ACC112 (cell line): Measurements from ENCODE around the gene TREML2.

Experiments used
- H2AFZ ChIP-seq: fragments of 200-600 bp; sonication (generic); one replicate; pipeline ENCODE4 v1.6.0; 2017; ENCODE audit warnings: antibody characterized with exemption, low read length; ENCODE audit not compliant: unreplicated experiment
- H3K27ac ChIP-seq: fragments of 200-600 bp; sonication (generic); 2 replicates; pipeline ENCODE4 v1.5.1; 2014; ENCODE audit warnings: low read depth, mild to moderate bottlenecking, antibody characterized with exemption, low read length, moderate library complexity
- H3K27me3 ChIP-seq: fragments of 200-600 bp; sonication (generic); 2 replicates; pipeline ENCODE4 v1.6.1; 2014; ENCODE audit warnings: mild to moderate bottlenecking, antibody characterized with exemption, low read length, moderate library complexity, mixed read lengths; ENCODE audit not compliant: insufficient read depth
- H3K36me3 ChIP-seq: fragments of 200-600 bp; sonication (generic); 2 replicates; pipeline ENCODE4 v1.6.1; 2016; ENCODE audit warnings: mild to moderate bottlenecking, antibody characterized with exemption, low read length, moderate library complexity, mixed read lengths; ENCODE audit not compliant: insufficient read depth
- H3K4me1 ChIP-seq: fragments of 200-600 bp; sonication (generic); one replicate; pipeline ENCODE4 v1.6.1; 2016; ENCODE audit warnings: low read length, mixed read lengths; ENCODE audit not compliant: insufficient read depth, unreplicated experiment, control insufficient read depth
- H3K4me3 ChIP-seq: fragments of 200-600 bp; sonication (generic); 2 replicates; pipeline ENCODE4 v1.5.1; 2014; ENCODE audit warnings: mild to moderate bottlenecking, low read depth, low read length
- H3K79me2 ChIP-seq: fragments of 200-600 bp; sonication (generic); one replicate; pipeline ENCODE4 v1.6.0; 2016; ENCODE audit warnings: low read length; ENCODE audit not compliant: control insufficient read depth, unreplicated experiment, insufficient read depth

Gene TREML2

GRCh38 chr6:41161851-41162552, 38.9 kb downstream of the TREML2 start:
- no peak overlapping the region for H3K4me3 ChIP-seq
- H3K79me2 ChIP-seq, result no peaks in the 10 kb centered on the region
- H3K4me1 ChIP-seq, result no peaks in the 10 kb centered on the region
- H3K36me3 ChIP-seq, result no peaks in the 10 kb centered on the region
- H2AFZ ChIP-seq, result no peak overlapping the region
- no peak overlapping the region for H3K27ac ChIP-seq
- peaks cover 65% of the 10 kb centered on the region for H3K27me3 ChIP-seq

- Histone ChIP-seq H3K79me2 (no peaks in the 10 kb centered on the region), H3K4me1 (no peaks in the 10 kb centered on the region), H2AFZ (no peak overlapping the region), H3K27me3 (peaks cover 65% of the 10 kb centered on the region), H3K4me3 (no peak overlapping the region), H3K36me3 (no peaks in the 10 kb centered on the region), H3K27ac (no peak overlapping the region)
Measured at GRCh38 chr6:41161380-41161779, 39.6 kb downstream of the TREML2 start.

GRCh38 chr6:41160933-41161332, 40.0 kb downstream of the TREML2 start:
- no peaks in the 10 kb centered on the region for H3K4me1 ChIP-seq

GRCh38 chr6:41159415-41160082, 41.4 kb downstream of the TREML2 start:
- Histone ChIP-seq H3K4me1 (no peaks in the 10 kb centered on the region), H2AFZ (no peak overlapping the region), H3K27ac (no peak overlapping the region), H3K36me3 (no peaks in the 10 kb centered on the region), H3K4me3 (no peak overlapping the region), H3K27me3 (peaks cover 54% of the 10 kb centered on the region), H3K79me2 (no peaks in the 10 kb centered on the region)

More at GRCh38 chr6:41160933-41161332, 40.0 kb downstream of the TREML2 start:
- Histone ChIP-seq H3K36me3 (no peaks in the 10 kb centered on the region), H3K79me2 (no peaks in the 10 kb centered on the region), H3K27me3 (peaks cover 62% of the 10 kb centered on the region), H3K4me3 (no peak overlapping the region), H3K27ac (no peak overlapping the region), H2AFZ (no peak overlapping the region)

GRCh38 chr6:41157323-41157722, 43.6 kb downstream of the TREML2 start:
- no peaks in the 10 kb centered on the region for H3K36me3 ChIP-seq
- H3K27ac ChIP-seq, result no peak overlapping the region
- no peaks in the 10 kb centered on the region for H3K79me2 ChIP-seq
- no peak overlapping the region for H3K4me3 ChIP-seq
- H2AFZ ChIP-seq, result no peak overlapping the region
- H3K4me1 ChIP-seq, result no peaks in the 10 kb centered on the region
- peaks cover 35% of the 10 kb centered on the region for H3K27me3 ChIP-seq

GRCh38 chr6:41156771-41157170, 44.2 kb downstream of the TREML2 start:
- H3K27ac ChIP-seq, result no peak overlapping the region
- no peak overlapping the region for H3K4me3 ChIP-seq
- H3K27me3 ChIP-seq, result peaks cover 34% of the 10 kb centered on the region
- H3K4me1 ChIP-seq, result no peaks in the 10 kb centered on the region
- no peaks in the 10 kb centered on the region for H3K36me3 ChIP-seq
- no peaks in the 10 kb centered on the region for H3K79me2 ChIP-seq
- H2AFZ ChIP-seq, result no peak overlapping the region

GRCh38 chr6:41156001-41156400, 44.9 kb downstream of the TREML2 start:
- no peak overlapping the region for H3K27ac ChIP-seq
- no peak overlapping the region for H2AFZ ChIP-seq
- H3K36me3 ChIP-seq, result no peaks in the 10 kb centered on the region
- H3K4me1 ChIP-seq, result no peaks in the 10 kb centered on the region
- H3K4me3 ChIP-seq, result no peak overlapping the region
- no peaks in the 10 kb centered on the region for H3K79me2 ChIP-seq
- peaks cover 29% of the 10 kb centered on the region for H3K27me3 ChIP-seq

GRCh38 chr6:41155132-41155805, 45.7 kb downstream of the TREML2 start:
- no peak overlapping the region for H3K4me3 ChIP-seq
- no peaks in the 10 kb centered on the region for H3K79me2 ChIP-seq
- peaks cover 26% of the 10 kb centered on the region for H3K27me3 ChIP-seq
- H3K36me3 ChIP-seq, result no peaks in the 10 kb centered on the region
- no peak overlapping the region for H3K27ac ChIP-seq
- no peaks in the 10 kb centered on the region for H3K4me1 ChIP-seq
- H2AFZ ChIP-seq, result no peak overlapping the region

- H3K4me1 ChIP-seq, result no peaks in the 10 kb centered on the region
- no peak within 1 kb of the TSS for H3K4me3 ChIP-seq
- H3K27ac ChIP-seq, result no peak within 1 kb of the TSS
- H3K27me3 ChIP-seq, result peaks cover 26% of the 10 kb centered on the region
- H3K79me2 ChIP-seq, result no peaks in the 10 kb centered on the region
- H3K36me3 ChIP-seq, result no peaks in the 10 kb centered on the region
- no peak within 1 kb of the TSS for H2AFZ ChIP-seq
Measured at GRCh38 chr6:41153992-41154625, 46.8 kb downstream of the TREML2 start, which contains the start of gene TREML1. Gene TREML1, minus strand, starts transcription at chr6:41154347. Its CDS starts 59 bp downstream, at chr6:41154288.

- peaks cover 22% of the 10 kb centered on the region for H3K27me3 ChIP-seq
- H3K4me1 ChIP-seq, result no peaks in the 10 kb centered on the region
- no peak overlapping the region for H2AFZ ChIP-seq
- H3K36me3 ChIP-seq, result no peaks in the 10 kb centered on the region
- H3K79me2 ChIP-seq, result no peaks in the 10 kb centered on the region
- no peak overlapping the region for H3K4me3 ChIP-seq
- no peak overlapping the region for H3K27ac ChIP-seq
Measured at GRCh38 chr6:41153451-41153850, 47.5 kb downstream of the TREML2 start.
